ENCODE results near the gene C3orf85.

C3orf85 gene

DNA sequence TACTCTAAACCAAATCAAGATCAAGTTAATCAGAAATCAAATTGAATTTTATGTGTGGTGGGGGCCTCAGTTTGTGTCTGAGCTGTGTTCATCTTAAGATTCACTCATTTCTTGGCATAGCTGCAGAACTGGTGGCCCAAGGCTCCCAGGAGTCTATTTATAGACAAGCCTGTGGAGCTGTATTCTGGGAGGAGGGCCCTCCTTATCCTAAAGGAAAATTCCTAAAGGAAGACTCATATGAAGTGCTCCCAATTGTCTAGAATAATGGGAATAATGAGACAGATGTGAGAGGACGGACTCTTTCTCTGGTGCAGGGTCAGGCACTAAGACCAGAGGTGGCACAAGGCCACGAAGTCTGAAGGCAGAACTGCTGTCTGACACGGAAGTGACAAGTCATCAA is 38.9 kb downstream of the C3orf85 start:
- H3K4me3 ChIP-seq (ENCODE audit: low read depth, low read length), result no peak overlapping the region
- TF ChIP-seq, protein P1, sequence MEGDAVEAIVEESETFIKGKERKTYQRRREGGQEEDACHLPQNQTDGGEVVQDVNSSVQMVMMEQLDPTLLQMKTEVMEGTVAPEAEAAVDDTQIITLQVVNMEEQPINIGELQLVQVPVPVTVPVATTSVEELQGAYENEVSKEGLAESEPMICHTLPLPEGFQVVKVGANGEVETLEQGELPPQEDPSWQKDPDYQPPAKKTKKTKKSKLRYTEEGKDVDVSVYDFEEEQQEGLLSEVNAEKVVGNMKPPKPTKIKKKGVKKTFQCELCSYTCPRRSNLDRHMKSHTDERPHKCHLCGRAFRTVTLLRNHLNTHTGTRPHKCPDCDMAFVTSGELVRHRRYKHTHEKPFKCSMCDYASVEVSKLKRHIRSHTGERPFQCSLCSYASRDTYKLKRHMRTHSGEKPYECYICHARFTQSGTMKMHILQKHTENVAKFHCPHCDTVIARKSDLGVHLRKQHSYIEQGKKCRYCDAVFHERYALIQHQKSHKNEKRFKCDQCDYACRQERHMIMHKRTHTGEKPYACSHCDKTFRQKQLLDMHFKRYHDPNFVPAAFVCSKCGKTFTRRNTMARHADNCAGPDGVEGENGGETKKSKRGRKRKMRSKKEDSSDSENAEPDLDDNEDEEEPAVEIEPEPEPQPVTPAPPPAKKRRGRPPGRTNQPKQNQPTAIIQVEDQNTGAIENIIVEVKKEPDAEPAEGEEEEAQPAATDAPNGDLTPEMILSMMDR (IDR thresholded peaks at IDR 0.05; ENCODE audit: borderline replicate concordance, insufficient read depth, low read depth, low read length), result no peak

GRCh38 chr3:109176726-109177125 is 40.2 kb downstream of the C3orf85 start:
- TF ChIP-seq, protein P1 (IDR thresholded peaks at IDR 0.05; ENCODE audit: borderline replicate concordance, insufficient read depth, low read depth, low read length), result no peak
- no peak overlapping the region for H3K4me3 ChIP-seq (ENCODE audit: low read depth, low read length)

GRCh38 chr3:109177908-109178307 is 41.4 kb downstream of the C3orf85 start:
- TF ChIP-seq, protein P1 (IDR thresholded peaks at IDR 0.05; ENCODE audit: borderline replicate concordance, insufficient read depth, low read depth, low read length), result no peak
- no peak overlapping the region for H3K4me3 ChIP-seq (ENCODE audit: low read depth, low read length)

- no peak overlapping the region for H3K4me3 ChIP-seq (ENCODE audit: low read depth, low read length)
- TF ChIP-seq, protein P1 (IDR thresholded peaks at IDR 0.05; ENCODE audit: borderline replicate concordance, insufficient read depth, low read depth, low read length), result no peak
These were observed 42.2 kb downstream of the C3orf85 start for GRCh38 chr3:109178708-109179107.

DNA sequence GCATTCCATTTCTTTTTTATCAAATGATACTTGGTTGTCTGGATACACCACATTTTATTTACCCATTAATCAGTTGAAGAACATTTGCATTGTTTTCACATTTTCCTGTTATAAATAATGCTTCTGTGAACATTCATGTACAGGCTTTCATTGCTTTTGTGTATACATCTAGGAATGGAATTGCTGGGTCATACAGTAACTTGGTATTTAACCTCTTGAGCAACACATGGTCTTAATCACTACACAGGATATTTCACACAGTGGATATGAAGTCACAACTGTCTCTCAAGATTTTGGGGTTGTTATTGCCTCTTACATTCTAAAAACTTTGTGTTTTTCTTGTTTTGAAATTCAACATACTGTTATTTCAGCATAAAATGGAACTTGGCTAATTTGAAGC is 48.2 kb downstream of the C3orf85 start:
- TF ChIP-seq, protein P1 (IDR thresholded peaks at IDR 0.05; ENCODE audit: borderline replicate concordance, insufficient read depth, low read depth, low read length), result no peak
- H3K4me3 ChIP-seq (ENCODE audit: low read depth, low read length), result no peak overlapping the region

GRCh38 chr3:109187390-109187789 is 50.9 kb downstream of the C3orf85 start:
- TF ChIP-seq, protein P1 (IDR thresholded peaks at IDR 0.05; ENCODE audit: borderline replicate concordance, insufficient read depth, low read depth, low read length), result no peak
- H3K4me3 ChIP-seq (ENCODE audit: low read depth, low read length), result no peak overlapping the region

DNA sequence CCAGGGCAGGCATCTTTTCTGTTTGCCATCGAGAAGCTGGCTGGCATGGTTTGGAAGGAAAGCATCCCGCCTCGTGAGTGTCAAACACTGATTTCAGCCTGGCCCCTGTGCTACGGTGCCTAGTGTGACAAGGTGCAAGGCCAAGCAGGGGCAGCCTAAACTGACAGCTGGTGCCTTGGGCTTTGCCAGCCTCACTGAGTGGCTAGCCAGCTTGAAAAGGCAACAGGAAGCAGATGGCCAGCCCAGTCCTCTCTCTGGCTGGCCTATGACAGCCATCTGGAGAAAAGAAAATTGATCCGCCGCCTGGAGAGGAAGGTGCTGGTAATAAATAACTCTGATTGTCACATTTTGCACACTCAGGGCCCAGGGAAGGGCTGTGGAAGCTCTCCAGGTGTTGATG is 52.2 kb downstream of the C3orf85 start:
- no peak overlapping the region for H3K4me3 ChIP-seq (ENCODE audit: low read depth, low read length)
- TF ChIP-seq, protein P1 (IDR thresholded peaks at IDR 0.05; ENCODE audit: borderline replicate concordance, insufficient read depth, low read depth, low read length), result no peak
